ENCODE results near the gene ATP11A.

GRCh38 chr13:112808377-112809140 lies 118.7 kb downstream of the ATP11A start:
- TF ChIP-seq, protein P1, sequence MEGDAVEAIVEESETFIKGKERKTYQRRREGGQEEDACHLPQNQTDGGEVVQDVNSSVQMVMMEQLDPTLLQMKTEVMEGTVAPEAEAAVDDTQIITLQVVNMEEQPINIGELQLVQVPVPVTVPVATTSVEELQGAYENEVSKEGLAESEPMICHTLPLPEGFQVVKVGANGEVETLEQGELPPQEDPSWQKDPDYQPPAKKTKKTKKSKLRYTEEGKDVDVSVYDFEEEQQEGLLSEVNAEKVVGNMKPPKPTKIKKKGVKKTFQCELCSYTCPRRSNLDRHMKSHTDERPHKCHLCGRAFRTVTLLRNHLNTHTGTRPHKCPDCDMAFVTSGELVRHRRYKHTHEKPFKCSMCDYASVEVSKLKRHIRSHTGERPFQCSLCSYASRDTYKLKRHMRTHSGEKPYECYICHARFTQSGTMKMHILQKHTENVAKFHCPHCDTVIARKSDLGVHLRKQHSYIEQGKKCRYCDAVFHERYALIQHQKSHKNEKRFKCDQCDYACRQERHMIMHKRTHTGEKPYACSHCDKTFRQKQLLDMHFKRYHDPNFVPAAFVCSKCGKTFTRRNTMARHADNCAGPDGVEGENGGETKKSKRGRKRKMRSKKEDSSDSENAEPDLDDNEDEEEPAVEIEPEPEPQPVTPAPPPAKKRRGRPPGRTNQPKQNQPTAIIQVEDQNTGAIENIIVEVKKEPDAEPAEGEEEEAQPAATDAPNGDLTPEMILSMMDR (IDR thresholded peaks at IDR 0.05; ENCODE audit: poor library complexity): no peak
- TF ChIP-seq EZH2 (IDR thresholded peaks at IDR 0.05; ENCODE audit: borderline replicate concordance): no peak
